HCT116 (cell line): Measurements from ENCODE around the gene COL15A1.

Experiments
- CTCF ChIP-seq, 3 experiments: fragments of 200-600 bp in 1 of 3; sonication (generic) in 1 of 3; IDR thresholded peaks in 2 of 3; conservative IDR thresholded peaks in 1 of 3; 2 replicates each; pipeline ENCODE4 v1.5.1; 2012 to 2017; ENCODE audit warnings: low read depth in 2 of 3, low read length in 2 of 3, antibody characterized with exemption in 1 of 3, borderline replicate concordance in 1 of 3, control low read depth in 1 of 3, mild to moderate bottlenecking in 1 of 3, mixed read lengths in 1 of 3, mixed run types in 1 of 3, moderate library complexity in 1 of 3; ENCODE audit not compliant: insufficient read depth in 1 of 3
- EZH2 ChIP-seq: fragments of 200-600 bp; sonication (generic); IDR thresholded peaks from 2 replicates; pipeline ENCODE4 v1.6.1; 2017; ENCODE audit warnings: antibody characterized with exemption, mixed run types
- POLR2A ChIP-seq: IDR thresholded peaks from 2 replicates; pipeline ENCODE4 v1.7.0; 2011; ENCODE audit warnings: borderline replicate concordance; ENCODE audit not compliant: insufficient read depth, insufficient read length; ENCODE audit errors: extremely low read depth
- ZBTB33 ChIP-seq: IDR thresholded peaks from 2 replicates; pipeline ENCODE4 v1.6.1; 2011; ENCODE audit warnings: mild to moderate bottlenecking, low read length, moderate library complexity; ENCODE audit not compliant: insufficient replicate concordance; ENCODE audit errors: extremely low read depth
- ZNF274 ChIP-seq: fragments of 200-500 bp; sonication (Bioruptor generic); IDR thresholded peaks from 2 replicates; pipeline ENCODE4 v1.6.1; 2014; ENCODE audit warnings: mild to moderate bottlenecking, low read depth, low read length, inconsistent platforms

- TF ChIP-seq EZH2 (no peak), ZNF274 (no peak), CTCF (IDR thresholded peaks at IDR 0.05 in 2 of 3, conservative IDR thresholded peaks at IDR 0.05 in 1 of 3; ENCODE audit: borderline replicate concordance in 1 of 3, insufficient read depth in 1 of 3, low read depth in 2 of 3, low read length in 2 of 3) (no peak), ZBTB33 (no peak), POLR2A (no peak)
Measured at GRCh38 chr9:99095565-99095964, 151.9 kb downstream of the COL15A1 start.
